DMS153 (cell line): ENCODE measurements around the gene KIFC3.
"Not testable (repeated sequence)": the region's sequence is repeated elsewhere in the genome, so short reads cannot be mapped to it uniquely, and the experiment has no call there.

Experiments
- DNase-seq: peaks from one replicate; lab custom pipeline; 2025; lab: John Stamatoyannopoulos, UW

KIFC3 gene

GRCh38 chr16:57804111-57804837 is 2.0 kb upstream of the KIFC3 start:
- no peak for DNase-seq

- DNase-seq: no peak
Measured at GRCh38 chr16:57803134-57803990, 1.1 kb upstream of the KIFC3 start.

DNA sequence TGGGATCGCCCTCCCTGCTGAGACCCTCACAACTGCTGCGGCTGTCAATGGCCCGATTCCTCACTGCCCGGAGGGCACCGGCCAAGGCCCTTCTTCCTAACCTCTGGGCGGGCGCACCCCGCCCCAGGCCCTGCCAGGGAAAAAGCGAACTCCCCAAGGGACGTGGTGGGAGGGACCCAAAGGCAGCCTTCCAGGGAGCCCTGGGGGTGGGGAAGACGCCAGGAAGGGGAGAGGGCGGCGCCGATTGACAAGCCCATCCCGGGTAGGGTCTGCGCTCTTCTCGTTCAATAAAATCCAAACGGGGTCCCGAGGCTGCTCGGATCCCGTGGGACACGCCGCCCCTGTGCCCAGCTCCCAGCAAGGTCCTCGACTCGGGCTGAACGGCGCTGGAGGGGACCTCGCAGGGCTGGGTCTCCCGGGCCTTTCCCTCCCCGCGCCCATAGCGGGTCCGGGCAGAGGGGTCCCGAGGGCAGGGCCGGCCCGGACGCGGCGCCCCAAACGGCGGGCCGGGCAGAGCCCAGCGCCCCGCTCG is 416 bp downstream of the KIFC3 start:
- DNase-seq: no peak

GRCh38 chr16:57801098-57801808 is 1.0 kb downstream of the KIFC3 start:
- DNase-seq: no peak

GRCh38 chr16:57800200-57801097 is 1.8 kb downstream of the KIFC3 start:
- DNase-seq: no peak

DNA sequence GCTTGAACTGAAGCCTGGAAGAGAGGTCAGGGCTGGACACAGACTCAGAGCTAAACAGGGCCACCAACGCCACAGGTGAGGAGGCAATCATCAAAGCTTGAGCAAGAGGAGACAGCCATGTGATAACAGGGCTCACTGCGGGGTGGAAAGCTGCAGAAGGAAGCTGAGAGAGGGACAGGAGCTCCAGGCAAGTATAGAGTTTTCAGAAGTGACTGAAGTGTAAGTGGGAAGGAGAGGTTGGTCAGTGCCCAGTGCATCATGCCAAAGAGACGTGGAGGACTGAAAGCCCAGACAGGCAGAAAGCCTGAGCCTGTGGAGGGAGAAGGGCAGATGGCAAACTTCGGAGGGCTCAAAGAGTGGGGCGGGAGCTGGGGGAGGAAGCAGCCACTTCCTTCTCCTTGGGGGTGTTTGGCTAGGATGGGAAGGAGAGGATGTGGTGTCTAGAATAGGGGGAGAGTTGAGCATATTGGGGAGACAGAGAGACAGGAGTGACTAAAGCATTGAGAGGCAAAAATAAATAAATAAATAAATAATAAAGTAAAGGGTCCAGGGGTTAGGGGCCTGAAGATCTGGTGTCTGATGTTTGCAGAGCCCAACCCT is 2.6 kb downstream of the KIFC3 start:
- no peak for DNase-seq

DNA sequence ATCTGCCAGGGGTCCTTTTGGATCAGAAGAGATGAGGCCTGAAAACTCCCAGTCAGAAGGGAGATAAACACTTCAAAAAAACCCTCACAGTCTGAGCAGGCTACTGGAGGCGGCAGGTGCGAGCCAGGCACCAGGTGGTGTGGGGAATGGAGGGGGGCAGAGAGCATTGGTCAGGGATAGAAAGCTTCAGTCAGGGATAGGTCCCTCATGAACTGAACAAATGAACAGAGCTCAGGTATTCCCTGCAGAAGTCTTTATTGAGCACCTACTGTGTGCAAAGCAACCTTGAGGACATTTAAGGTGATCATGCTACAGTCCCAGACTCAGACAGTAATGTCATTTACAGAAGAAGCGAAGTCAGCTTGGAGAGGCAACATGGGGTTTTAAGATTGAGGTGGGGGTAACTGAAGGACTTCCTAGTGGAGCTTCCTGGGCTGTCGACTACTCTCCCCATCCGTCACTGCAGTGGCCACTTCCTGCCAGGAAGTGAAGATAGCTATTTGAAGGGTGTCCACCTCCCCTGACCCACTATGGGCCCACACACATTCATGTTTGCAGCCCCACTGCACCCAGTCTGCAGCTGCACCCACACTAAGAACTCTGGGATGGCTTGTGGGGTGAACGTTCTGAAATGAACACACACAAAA is 3.2 kb downstream of the KIFC3 start:
- peak; percentile 52 for DNase-seq

- DNase-seq: no peak
Measured at GRCh38 chr16:57798267-57798810, 4.0 kb downstream of the KIFC3 start.

GRCh38 chr16:57797526-57798266 is 4.6 kb downstream of the KIFC3 start:
- DNase-seq: no peak

- DNase-seq: no peak
Measured at GRCh38 chr16:57797216-57797525, 5.1 kb downstream of the KIFC3 start.

- DNase-seq: not testable (repeated sequence)
Measured at GRCh38 chr16:57796014-57796413, 6.3 kb downstream of the KIFC3 start.

- DNase-seq: peak; percentile 46
Measured at GRCh38 chr16:57795431-57795878, 6.8 kb downstream of the KIFC3 start.

DNA sequence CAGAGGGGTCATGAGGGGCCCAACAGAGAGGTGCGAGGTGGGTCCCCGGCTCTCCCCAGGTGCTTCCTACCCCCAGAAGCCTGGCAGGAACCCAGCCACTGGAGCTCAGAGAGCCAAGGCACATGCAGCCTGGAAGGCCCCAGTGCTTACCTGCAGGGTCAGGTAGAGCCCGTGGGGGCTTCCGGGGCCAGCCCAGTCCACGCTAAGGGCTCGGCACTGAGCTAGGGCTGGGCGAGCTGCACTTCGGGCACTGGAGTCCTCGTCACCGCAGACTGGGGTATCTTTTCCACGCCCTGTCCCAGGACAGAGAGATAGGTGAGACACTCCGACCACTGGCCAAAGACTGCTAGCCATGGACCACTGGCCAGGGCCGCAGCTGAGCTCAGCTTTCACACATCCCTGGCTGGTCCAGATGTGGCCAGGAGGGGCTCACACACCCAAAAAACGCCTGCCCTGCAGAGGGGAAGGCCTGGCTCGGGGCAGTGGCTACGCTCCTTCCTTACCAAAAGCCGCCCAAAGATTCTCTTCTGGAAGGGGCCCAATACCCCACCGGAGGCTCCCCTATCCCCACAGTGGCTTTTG is 7.4 kb downstream of the KIFC3 start:
- no peak for DNase-seq

GRCh38 chr16:57791893-57792461 is 10.3 kb downstream of the KIFC3 start:
- DNase-seq: no peak

DNA sequence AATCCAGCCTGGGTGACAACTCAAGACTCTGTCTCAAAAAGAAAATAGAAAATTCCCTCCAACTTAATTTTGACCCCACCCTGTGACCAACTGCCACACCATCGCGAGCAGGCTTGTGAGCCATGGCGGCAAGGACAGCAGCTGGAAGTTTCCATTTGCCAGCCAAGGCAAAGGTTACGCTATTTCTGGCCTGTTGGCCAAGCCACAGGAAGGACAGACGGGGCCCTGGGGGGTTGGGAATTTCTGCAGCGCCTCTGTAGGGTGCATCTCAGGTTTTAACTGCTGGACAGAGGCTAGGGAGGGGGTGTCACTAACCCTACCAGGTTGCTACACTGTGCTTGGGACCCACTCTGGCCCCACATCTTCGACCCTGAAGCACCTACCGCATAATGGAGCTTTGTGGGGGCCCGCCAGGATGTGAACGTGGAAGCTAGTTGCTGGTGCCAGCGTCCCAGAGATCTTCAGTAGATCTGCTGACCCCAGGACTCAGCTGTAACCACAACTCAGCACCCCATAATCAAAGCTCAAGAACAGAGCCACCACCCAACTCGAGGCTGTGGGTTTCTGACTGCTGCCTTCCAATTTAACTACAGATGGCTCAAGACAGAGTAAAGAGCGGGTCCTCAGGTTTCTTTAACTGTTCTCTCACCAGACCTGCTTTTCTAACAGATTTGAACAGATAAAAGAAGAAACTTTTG is 10.9 kb downstream of the KIFC3 start:
- no peak for DNase-seq

DNA sequence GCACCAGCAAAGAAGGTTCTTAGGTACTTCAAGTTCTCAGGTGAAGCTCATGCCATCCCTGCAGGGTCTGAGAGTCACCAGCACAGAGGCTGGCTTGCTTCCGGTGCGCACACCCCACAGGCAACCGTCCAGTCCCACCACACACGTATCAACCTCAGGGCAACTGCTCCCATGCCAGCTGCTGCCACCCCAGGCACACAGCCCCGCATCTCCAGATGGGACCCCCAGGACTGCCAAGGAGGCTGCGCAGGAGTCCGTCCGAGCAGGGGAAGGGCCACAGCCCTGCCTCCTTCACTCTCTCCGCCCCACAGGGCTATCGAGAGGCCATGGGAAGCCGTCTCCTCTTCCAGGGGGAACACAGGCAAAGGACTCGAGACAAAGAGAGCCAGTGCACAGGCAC is 13.3 kb downstream of the KIFC3 start:
- DNase-seq: no peak

GRCh38 chr16:57788252-57788841 is 13.9 kb downstream of the KIFC3 start:
- no peak for DNase-seq

- no peak for DNase-seq
Measured at GRCh38 chr16:57787519-57787905, 14.8 kb downstream of the KIFC3 start.
